GM15510 (cell line): Measurements from ENCODE around the gene CUL4A.

Experiments used
- POLR2A ChIP-seq: IDR thresholded peaks from 3 replicates; pipeline ENCODE4 v1.6.1; 2011; ENCODE audit warnings: borderline replicate concordance; ENCODE audit not compliant: insufficient read length; ENCODE audit errors: extremely low read depth

CUL4A gene

DNA sequence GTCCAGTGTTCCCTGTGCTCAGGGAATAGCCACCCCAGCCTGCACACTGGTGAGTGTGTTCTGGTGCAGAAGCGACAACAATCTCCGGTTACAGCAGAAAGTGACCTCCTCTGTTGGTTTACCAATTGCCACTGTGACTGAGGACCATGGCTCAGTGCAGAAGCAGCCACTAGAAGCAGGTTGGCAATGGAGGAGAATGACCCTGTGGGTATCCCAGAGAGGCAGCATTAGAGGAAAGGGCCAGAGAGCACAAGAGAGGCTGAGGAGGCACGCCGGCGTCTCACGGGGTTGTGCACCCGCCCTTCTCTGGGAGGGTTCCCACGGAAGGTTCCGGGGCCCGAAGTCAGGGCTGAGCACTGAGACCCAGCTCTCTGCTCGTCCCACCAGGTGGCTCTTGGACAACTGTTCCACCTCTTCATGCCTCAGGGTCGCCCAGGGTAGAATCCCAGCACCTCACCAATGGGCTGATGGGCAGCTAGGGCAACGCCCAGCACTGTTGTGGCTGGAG is 36.9 kb upstream of the CUL4A start:
- no peak for TF ChIP-seq POLR2A

- TF ChIP-seq POLR2A: no peak
Measured at GRCh38 chr13:113176280-113176679, 33.1 kb upstream of the CUL4A start.

GRCh38 chr13:113176822-113177221 is 32.6 kb upstream of the CUL4A start:
- no peak for TF ChIP-seq POLR2A

GRCh38 chr13:113178070-113178895 is 31.1 kb upstream of the CUL4A start:
- no peak for TF ChIP-seq POLR2A

GRCh38 chr13:113178896-113179167 is 30.6 kb upstream of the CUL4A start:
- no peak for TF ChIP-seq POLR2A

DNA sequence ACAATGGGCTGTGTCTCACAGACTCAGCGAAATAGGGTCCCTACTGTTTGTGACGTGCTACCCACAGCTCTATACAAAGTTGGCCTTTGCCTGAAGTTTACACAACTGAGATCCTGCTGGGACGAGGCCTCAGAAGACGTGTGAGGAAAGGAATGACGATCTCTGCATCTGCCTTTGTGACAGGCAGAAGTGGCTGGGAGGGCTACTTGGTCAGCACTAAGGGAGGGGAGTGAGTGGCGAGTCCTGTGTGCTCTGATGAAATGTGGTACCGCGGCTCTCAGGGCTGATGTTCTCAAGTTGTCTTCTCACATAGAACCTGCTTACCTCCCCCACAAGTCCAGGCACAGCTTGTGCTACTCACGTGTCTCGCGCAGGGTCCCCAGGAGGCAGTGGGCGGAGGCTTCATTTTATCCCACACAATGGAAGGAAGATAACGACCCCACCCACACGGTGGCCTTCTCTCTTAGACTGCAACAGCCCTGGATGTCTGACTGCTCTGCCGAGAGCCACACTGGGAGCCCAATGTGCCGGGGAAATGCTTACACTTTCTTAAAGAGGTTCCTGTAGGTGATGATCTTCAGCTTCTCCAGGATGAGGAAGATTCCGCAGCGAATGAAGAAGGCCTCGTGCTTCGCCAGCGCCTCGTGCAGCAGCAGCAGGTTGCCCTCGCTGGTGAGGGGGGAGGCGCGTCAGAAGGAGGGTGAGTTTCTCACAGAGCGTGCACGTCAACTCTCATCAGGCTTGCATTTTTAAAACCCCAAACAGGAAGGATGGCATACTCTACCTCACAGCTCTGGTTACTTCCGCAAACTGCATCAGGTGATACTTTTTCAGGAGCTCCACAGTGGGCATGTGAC is 29.8 kb upstream of the CUL4A start:
- no peak for TF ChIP-seq POLR2A

DNA sequence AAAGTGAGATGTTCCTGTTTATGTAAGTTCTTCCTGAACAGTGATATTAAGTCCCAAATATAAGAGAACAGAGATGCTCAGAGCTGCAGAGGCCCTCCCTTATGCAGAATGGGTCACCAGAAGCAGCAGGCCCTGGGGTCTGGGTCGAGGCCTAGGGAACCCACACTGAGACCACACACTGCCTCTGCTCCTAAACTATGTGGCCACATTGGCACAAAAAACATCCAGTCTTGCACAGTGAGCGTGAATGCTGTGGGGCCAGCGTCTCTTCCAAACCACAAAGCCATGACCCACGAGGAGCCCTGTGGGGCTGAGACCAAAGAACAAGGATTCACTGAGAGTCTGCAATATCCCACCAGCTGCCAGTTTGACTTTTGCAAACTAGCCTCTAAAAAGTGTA is 27.4 kb upstream of the CUL4A start:
- no peak for TF ChIP-seq POLR2A

- no peak for TF ChIP-seq POLR2A
Measured at GRCh38 chr13:113183450-113184129, 25.8 kb upstream of the CUL4A start.

DNA sequence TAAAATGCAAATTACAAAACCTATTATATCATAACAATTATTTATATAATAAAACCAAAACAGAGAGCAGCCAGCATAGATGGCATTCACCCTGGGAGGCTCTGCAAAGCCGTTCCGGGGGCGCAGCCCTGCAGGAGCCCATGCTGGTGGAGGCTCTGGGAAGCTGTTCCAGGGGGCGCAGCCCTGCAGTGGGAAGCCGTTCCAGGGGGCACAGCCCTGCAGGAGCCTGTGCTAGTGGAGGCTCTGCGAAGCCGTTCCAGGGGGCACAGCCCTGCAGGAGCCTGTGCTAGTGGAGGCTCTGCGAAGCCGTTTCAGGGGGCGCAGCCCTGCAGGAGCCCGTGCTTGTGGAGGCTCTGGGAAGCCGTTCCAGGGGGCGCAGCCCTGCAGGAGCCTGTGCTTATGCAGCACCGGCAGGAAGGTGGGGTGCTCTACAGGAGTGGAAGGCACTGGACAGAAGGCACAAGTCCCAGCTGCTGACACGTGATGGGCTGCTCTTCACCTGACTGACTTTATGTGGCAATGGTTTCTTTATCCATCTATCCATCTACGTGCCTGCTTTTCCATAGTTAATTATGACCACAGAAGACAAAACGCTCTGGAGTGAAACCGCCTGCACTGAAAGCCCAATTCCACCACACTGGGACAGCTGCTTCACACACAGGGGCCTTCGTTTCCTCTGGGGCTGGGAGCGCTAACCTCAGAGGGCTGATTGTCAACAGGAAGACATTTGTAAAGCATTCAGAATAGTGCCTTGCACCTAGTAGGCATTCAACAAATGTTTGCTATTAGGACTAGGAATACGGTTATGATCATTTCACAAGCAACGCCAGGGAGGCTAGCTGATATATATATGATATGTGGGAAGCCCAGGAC is 24.6 kb upstream of the CUL4A start:
- no peak for TF ChIP-seq POLR2A

DNA sequence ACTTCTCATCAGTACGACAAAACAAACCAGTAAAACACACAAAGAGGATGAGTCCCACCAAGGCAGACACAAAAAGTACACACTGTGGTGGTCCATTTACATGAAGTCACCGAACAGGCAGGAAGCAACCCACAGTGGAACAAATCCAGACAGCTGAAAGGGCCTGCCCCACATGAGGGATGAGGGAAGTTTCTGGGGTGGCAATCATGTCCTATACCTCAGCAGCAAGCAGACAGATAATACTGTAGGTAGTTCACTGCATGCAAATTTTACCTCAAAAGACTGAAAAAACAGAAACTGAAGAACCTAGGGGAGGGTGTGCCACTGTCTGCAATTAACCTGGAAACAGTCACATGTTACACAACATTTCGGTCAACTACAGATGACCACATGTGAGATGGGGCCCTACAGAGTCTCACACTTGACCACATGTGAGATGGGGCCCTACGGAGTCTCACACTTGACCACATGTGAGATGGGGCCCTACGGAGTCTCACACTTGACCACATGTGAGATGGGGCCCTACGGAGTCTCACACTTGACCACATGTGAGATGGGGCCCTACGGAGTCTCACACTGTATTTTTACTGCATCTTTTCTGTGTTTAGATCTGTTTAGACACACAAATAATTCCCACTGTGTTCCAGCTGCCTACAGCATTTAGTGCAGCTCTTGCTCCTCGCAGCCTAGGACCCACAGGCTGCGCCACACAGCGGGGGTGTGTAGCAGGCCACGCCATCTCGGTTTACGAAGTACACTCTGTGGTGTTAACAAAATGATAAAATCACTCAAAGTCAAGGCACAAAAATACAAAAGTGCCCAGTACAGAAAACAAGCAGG is 23.1 kb upstream of the CUL4A start:
- no peak for TF ChIP-seq POLR2A

GRCh38 chr13:113187263-113187669 is 22.1 kb upstream of the CUL4A start:
- no peak for TF ChIP-seq POLR2A

DNA sequence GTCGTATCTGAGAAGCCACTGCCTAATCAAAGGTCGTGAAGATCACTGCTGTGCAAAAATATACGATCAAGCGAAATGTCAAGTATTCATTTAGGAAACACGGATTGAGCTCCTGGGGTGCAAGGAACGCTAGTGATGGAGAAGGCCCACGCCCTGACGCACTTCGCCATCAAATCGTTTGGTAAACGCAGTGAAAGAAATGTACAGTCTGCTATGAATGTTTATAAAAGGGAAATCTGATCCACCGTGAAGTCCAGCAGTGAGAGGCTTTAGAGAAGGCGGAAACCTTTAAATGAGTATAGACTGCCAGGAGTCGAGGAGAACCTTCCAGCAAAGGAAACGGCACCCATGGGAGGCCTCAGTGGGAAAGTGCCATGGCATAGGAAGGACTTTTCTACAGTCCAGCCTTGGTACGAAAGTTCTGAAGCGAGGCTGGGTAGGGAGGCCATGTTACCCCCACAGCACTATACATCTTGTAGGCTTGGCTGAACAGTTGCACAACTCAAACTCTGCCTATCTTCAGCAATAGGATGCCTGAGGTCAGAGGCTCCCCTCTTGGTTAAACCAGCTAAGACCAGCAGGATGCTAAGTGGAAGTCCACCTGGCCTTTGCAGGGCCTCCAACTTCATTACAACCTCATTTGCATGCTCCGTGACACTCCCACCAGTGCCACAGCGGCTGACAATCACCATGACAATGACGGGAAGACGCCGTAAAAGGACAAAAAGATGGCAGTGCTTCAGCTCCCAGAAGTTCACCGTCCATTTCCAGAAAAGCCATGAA is 21.3 kb upstream of the CUL4A start:
- no peak for TF ChIP-seq POLR2A

DNA sequence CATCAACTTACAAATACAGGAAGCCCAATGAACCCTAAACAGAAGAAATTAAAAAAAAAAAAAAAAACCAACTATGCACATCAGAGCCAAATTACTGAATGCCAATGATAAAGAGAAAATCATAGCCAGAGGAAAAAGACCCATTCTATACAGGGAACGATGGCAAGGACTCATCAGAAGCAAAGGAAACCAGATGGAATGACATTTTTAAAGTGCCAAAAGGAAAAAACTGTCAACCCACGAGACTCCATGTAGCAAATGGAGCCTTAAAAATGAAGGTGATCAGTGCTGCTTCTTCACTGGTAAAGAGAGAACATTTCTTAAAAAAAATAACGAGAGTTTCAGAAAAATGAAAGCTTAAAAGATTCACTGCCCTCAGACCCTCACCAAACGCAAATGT is 19.2 kb upstream of the CUL4A start:
- no peak for TF ChIP-seq POLR2A
